Measurements from ENCODE around the gene PLCB1.

GRCh38 chr20:8166730-8167129, 34.7 kb downstream of the PLCB1 start:
- TF ChIP-seq CTCF (conservative IDR thresholded peaks at IDR 0.05), result no peak
- TF ChIP-seq EZH2 (IDR thresholded peaks at IDR 0.05; ENCODE audit: low read depth), result no peak

Measured in PC-9 (cell line).